HEK293 (cell line): Measurements from ENCODE around the gene PDZD2.
"Not testable (repeated sequence)": the region's sequence is repeated elsewhere in the genome, so short reads cannot be mapped to it uniquely, and the experiment has no call there.

ENCODE experiments used
- CTCF ChIA-PET: fragments of 350-600 bp; formaldehyde crosslinking; extraction: SDS; loops from one replicate; lab custom pipeline; 2021; ENCODE audit warnings: antibody characterized with exemption; lab: Yijun Ruan, JAX
- POLR2A ChIA-PET: fragments of 300-600 bp; formaldehyde crosslinking; extraction: SDS; loops from one replicate; lab custom pipeline; 2020; ENCODE audit warnings: antibody characterized with exemption, inconsistent platforms; lab: Yijun Ruan, JAX
- H3K27ac ChIP-seq: fragments of 200-500 bp; sonication (Bioruptor generic); 2 replicates; pipeline ENCODE4 v1.5.1; 2014; ENCODE audit warnings: low read depth, low read length, control low read depth, inconsistent platforms; ENCODE audit errors: extremely low read depth
- H3K36me3 ChIP-seq, 2 experiments: fragments of 200-500 bp in 1 of 2; sonication (Bioruptor generic) in 1 of 2; 1 replicate in 1 of 2; 2 replicates in 1 of 2; pipeline ENCODE4 v1.5.1; 2014 to 2017; ENCODE audit warnings: inconsistent platforms in 2 of 2, low read length in 2 of 2; ENCODE audit not compliant: control insufficient read depth in 2 of 2, insufficient read depth in 1 of 2
- H3K4me1 ChIP-seq: fragments of 200-500 bp; sonication (Bioruptor generic); 2 replicates; pipeline ENCODE4 v1.5.1; 2014; ENCODE audit warnings: mild to moderate bottlenecking, low read length, inconsistent platforms; ENCODE audit not compliant: control insufficient read depth, insufficient read depth
- H3K4me3 ChIP-seq: 2 replicates; pipeline ENCODE4 v1.5.1; 2011; ENCODE audit warnings: low read depth, mild to moderate bottlenecking, control low read depth, low read length, moderate library complexity
- H3K9me3 ChIP-seq: fragments of 200-500 bp; sonication (Bioruptor generic); 2 replicates; pipeline ENCODE4 v1.5.1; 2014; ENCODE audit warnings: low read depth, low read length, inconsistent platforms; ENCODE audit not compliant: control insufficient read depth, insufficient read depth
- KLF17 ChIP-seq: fragments of 450-650 bp; formaldehyde crosslinking; IDR thresholded peaks from 2 replicates; pipeline ENCODE4 v1.5.1; 2016; ENCODE audit warnings: missing biosample characterization, missing genetic modification characterization
- MZF1 ChIP-seq: fragments of 450-650 bp; formaldehyde crosslinking; IDR thresholded peaks from 2 replicates; pipeline ENCODE4 v1.5.1; 2017; ENCODE audit warnings: missing biosample characterization, missing genetic modification characterization, borderline replicate concordance
- OSR2 ChIP-seq: fragments of 450-650 bp; formaldehyde crosslinking; IDR thresholded peaks from 2 replicates; pipeline ENCODE4 v1.5.1; 2016; ENCODE audit warnings: missing biosample characterization, missing genetic modification characterization
- OVOL3 ChIP-seq: fragments of 450-650 bp; formaldehyde crosslinking; IDR thresholded peaks from 2 replicates; pipeline ENCODE4 v1.5.1; 2016; ENCODE audit warnings: missing biosample characterization, missing genetic modification characterization
- PRDM10 ChIP-seq: fragments of 450-650 bp; formaldehyde crosslinking; IDR thresholded peaks from 2 replicates; pipeline ENCODE4 v1.5.1; 2016; ENCODE audit warnings: missing biosample characterization, missing genetic modification characterization
- SETDB1 ChIP-seq: IDR thresholded peaks from one replicate; pipeline ENCODE4 v1.6.1; 2017; ENCODE audit warnings: mild to moderate bottlenecking, low read length, moderate library complexity, mixed read lengths; ENCODE audit not compliant: insufficient read length
- SP2 ChIP-seq: fragments of 450-650 bp; formaldehyde crosslinking; IDR thresholded peaks from 2 replicates; pipeline ENCODE4 v1.5.1; 2016; ENCODE audit warnings: missing biosample characterization, missing genetic modification characterization
- ZBTB20 ChIP-seq: fragments of 450-650 bp; formaldehyde crosslinking; IDR thresholded peaks from 2 replicates; pipeline ENCODE4 v1.5.1; 2016; ENCODE audit warnings: missing biosample characterization, missing genetic modification characterization
- ZNF24 ChIP-seq: fragments of 450-650 bp; formaldehyde crosslinking; IDR thresholded peaks from 2 replicates; pipeline ENCODE4 v1.5.1; 2016; ENCODE audit warnings: missing biosample characterization, missing genetic modification characterization
- ZNF398 ChIP-seq: fragments of 450-650 bp; formaldehyde crosslinking; IDR thresholded peaks from 2 replicates; pipeline ENCODE4 v1.5.1; 2017; ENCODE audit warnings: missing biosample characterization, missing genetic modification characterization
- ZNF610 ChIP-seq: fragments of 450-650 bp; formaldehyde crosslinking; IDR thresholded peaks from 2 replicates; pipeline ENCODE4 v1.5.1; 2016; ENCODE audit warnings: missing biosample characterization, missing genetic modification characterization, borderline replicate concordance
- ZNF629 ChIP-seq: fragments of 450-650 bp; formaldehyde crosslinking; IDR thresholded peaks from 2 replicates; pipeline ENCODE4 v1.5.1; 2017; ENCODE audit warnings: missing biosample characterization, missing genetic modification characterization
- TF ChIP-seq, protein P1 (sequence below): fragments of 450-650 bp; formaldehyde crosslinking; conservative IDR thresholded peaks from 2 replicates; pipeline ENCODE4 v1.5.1; 2016; ENCODE audit warnings: low read depth, missing biosample characterization, missing genetic modification characterization
- TF ChIP-seq, protein P2 (sequence below): fragments of 450-650 bp; formaldehyde crosslinking; IDR thresholded peaks from 2 replicates; pipeline ENCODE4 v1.5.1; 2016; ENCODE audit warnings: missing biosample characterization, missing genetic modification characterization

The PDZD2 gene

GRCh38 chr5:31972558-31972957, 333.6 kb downstream of the PDZD2 start (continued):
- TF ChIP-seq, protein P1, sequence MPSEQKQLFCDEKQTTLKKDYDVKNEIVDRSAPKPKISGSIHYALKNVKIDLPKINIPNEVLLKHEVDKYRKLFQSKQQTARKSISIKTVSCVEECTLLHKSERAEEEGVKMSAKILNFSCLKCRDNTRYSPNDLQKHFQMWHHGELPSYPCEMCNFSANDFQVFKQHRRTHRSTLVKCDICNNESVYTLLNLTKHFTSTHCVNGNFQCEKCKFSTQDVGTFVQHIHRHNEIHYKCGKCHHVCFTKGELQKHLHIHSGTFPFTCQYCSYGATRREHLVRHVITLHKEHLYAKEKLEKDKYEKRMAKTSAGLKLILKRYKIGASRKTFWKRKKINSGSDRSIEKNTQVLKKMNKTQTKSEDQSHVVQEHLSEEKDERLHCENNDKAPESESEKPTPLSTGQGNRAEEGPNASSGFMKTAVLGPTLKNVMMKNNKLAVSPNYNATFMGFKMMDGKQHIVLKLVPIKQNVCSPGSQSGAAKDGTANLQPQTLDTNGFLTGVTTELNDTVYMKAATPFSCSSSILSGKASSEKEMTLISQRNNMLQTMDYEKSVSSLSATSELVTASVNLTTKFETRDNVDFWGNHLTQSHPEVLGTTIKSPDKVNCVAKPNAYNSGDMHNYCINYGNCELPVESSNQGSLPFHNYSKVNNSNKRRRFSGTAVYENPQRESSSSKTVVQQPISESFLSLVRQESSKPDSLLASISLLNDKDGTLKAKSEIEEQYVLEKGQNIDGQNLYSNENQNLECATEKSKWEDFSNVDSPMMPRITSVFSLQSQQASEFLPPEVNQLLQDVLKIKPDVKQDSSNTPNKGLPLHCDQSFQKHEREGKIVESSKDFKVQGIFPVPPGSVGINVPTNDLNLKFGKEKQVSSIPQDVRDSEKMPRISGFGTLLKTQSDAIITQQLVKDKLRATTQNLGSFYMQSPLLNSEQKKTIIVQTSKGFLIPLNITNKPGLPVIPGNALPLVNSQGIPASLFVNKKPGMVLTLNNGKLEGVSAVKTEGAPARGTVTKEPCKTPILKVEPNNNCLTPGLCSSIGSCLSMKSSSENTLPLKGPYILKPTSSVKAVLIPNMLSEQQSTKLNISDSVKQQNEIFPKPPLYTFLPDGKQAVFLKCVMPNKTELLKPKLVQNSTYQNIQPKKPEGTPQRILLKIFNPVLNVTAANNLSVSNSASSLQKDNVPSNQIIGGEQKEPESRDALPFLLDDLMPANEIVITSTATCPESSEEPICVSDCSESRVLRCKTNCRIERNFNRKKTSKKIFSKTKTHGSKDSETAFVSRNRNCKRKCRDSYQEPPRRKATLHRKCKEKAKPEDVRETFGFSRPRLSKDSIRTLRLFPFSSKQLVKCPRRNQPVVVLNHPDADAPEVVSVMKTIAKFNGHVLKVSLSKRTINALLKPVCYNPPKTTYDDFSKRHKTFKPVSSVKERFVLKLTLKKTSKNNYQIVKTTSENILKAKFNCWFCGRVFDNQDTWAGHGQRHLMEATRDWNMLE (tag by site-specific recombination): no peak
- TF ChIP-seq OVOL3 (tag by site-specific recombination) (no peak), ZBTB20 (tag by site-specific recombination) (no peak)
- TF ChIP-seq, protein P2, sequence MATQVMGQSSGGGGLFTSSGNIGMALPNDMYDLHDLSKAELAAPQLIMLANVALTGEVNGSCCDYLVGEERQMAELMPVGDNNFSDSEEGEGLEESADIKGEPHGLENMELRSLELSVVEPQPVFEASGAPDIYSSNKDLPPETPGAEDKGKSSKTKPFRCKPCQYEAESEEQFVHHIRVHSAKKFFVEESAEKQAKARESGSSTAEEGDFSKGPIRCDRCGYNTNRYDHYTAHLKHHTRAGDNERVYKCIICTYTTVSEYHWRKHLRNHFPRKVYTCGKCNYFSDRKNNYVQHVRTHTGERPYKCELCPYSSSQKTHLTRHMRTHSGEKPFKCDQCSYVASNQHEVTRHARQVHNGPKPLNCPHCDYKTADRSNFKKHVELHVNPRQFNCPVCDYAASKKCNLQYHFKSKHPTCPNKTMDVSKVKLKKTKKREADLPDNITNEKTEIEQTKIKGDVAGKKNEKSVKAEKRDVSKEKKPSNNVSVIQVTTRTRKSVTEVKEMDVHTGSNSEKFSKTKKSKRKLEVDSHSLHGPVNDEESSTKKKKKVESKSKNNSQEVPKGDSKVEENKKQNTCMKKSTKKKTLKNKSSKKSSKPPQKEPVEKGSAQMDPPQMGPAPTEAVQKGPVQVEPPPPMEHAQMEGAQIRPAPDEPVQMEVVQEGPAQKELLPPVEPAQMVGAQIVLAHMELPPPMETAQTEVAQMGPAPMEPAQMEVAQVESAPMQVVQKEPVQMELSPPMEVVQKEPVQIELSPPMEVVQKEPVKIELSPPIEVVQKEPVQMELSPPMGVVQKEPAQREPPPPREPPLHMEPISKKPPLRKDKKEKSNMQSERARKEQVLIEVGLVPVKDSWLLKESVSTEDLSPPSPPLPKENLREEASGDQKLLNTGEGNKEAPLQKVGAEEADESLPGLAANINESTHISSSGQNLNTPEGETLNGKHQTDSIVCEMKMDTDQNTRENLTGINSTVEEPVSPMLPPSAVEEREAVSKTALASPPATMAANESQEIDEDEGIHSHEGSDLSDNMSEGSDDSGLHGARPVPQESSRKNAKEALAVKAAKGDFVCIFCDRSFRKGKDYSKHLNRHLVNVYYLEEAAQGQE (tag by site-specific recombination): no peak
- TF ChIP-seq, all 188 proteins: peak for 0

- H3K4me3 ChIP-seq, POLR2A ChIA-PET, CTCF ChIA-PET, H3K9me3 ChIP-seq, H3K36me3 ChIP-seq, H3K27ac ChIP-seq, H3K4me1 ChIP-seq: not testable (repeated sequence)
- TF ChIP-seq ZNF398 (peak; percentile 30; the same call in 1 of the 2 replicates), ZNF629 (tag by site-specific recombination) (0 out of 2 replicates have a peak, but pooled peaks have one; percentile 21), ZNF610 (peak; percentile 76; the same call in 1 of the 2 replicates), MZF1 (0 out of 2 replicates have a peak, but pooled peaks have one; percentile 15), KLF17 (tag by site-specific recombination) (peak; percentile 44; the same call in 1 of the 2 replicates), SP2 (tag by site-specific recombination) (peak; percentile 11; the same call in 1 of the 2 replicates), PRDM10 (tag by site-specific recombination) (peak; percentile 44; the same call in 1 of the 2 replicates), SETDB1 (peak; percentile 84), OSR2 (tag by site-specific recombination) (0 out of 2 replicates have a peak, but pooled peaks have one; percentile 23), ZNF24 (tag by site-specific recombination) (0 out of 2 replicates have a peak, but pooled peaks have one; percentile 47)
- TF ChIP-seq, protein P1 (tag by site-specific recombination): peak; percentile 44; the same call in 1 of the 2 replicates
These were observed 336.3 kb downstream of the PDZD2 start for GRCh38 chr5:31975189-31975612.
